Measurements from ENCODE around the gene PNPLA2.

The PNPLA2 gene

DNA sequence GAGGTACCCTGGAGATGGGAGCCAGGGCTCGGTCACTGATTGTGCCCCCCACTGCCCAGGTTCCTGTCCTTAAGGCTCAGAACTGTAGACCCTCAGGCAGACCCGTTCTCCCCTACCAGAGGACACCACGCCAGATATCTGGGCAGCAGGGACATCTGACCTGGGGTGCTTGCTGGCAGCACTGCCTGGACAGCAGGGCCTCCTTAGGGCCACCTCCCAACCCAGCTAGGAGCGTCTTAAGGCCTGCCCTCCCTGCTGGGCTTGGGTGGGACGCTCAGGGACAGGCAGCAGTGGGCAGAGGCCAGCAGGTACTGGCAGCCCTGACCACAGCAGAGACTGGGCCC lies 20.5 kb downstream of the PNPLA2 start:
- H3K4me1 ChIP-seq (ENCODE audit: control insufficient read depth in 1 of 2, insufficient read depth in 1 of 2, low read depth in 1 of 2, low read length in 1 of 2) = peaks cover 35 to 48% of the 10 kb centered on the region in 2 experiments
- peaks cover 27% of the 10 kb centered on the region for H3K27me3 ChIP-seq
- H3K36me3 ChIP-seq = peaks cover 46% of the 10 kb centered on the region
- no peak overlapping the region for H3K4me3 ChIP-seq (ENCODE audit: low read depth in 1 of 2, low read length in 1 of 2)
- H3K27ac ChIP-seq = no peak overlapping the region
- no peaks in the 10 kb centered on the region for H3K9me3 ChIP-seq
- TF ChIP-seq CTCF (IDR thresholded peaks at IDR 0.05) = no peak

DNA sequence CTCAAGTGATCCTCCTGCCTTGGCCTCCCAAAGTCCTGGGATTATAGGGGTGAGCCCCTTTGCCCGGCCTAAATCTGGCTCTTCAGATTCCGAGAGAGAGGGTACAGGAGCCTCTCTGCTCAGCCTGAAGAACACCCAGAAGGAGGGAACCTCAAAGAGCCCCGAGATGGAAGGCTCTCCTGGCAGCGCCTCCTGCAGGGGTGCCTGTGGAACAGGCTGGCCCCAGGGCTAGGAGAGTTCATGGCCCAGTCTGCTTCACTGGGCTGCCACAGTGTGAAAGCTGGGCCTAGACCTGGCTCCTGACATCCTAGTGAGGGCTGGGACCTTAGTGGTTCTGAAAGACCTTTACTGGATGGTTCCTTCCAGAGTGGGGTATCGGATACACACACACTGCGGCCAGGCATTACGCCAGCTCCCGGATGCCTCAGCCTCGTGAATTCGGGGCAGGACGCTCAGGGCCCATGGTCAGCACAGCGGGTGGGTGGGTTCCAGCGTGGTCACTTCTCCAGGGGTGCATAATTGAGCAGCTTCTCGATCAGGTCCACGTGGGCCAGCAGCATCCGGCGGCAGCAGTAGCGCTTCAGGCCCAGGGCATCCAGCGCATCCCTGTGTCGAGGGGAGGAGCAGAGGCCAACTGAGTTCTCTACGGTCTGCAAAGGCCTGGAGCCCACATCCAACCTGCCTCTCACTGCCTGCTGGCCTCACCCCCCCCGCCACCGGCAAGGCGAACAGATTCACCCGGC lies 21.3 kb downstream of the PNPLA2 start:
- H3K4me3 ChIP-seq (ENCODE audit: low read depth in 1 of 2, low read length in 1 of 2) = no peak overlapping the region
- H3K27me3 ChIP-seq = peaks cover 27% of the 10 kb centered on the region
- no peak for TF ChIP-seq CTCF (IDR thresholded peaks at IDR 0.05)
- no peak overlapping the region for H3K27ac ChIP-seq
- peaks cover 30 to 45% of the 10 kb centered on the region in 2 experiments for H3K4me1 ChIP-seq (ENCODE audit: control insufficient read depth in 1 of 2, insufficient read depth in 1 of 2, low read depth in 1 of 2, low read length in 1 of 2)
- no peaks in the 10 kb centered on the region for H3K9me3 ChIP-seq
- peaks cover 46% of the 10 kb centered on the region for H3K36me3 ChIP-seq

DNA sequence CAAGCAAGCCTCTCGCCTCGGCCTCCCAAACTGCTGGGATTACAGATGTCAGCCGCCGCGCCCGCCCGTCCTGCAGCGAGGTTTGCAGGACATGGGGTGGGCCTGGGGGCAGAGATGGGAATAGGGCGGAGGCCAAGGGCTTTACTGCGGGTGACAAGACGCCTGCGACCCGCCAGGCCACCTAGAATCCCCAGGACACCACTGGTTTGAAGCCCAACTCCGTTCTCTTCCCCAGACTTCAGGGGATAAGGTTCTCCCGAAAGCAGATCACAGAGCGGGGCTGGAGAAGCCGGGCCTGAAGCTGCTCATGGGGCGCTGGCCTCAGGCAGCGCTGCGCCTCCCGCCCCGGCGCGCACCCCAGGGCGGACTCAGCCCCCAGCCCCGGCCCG lies 23.3 kb downstream of the PNPLA2 start:
- no peak for TF ChIP-seq CTCF (IDR thresholded peaks at IDR 0.05)
- no peaks in the 10 kb centered on the region for H3K9me3 ChIP-seq
- H3K27ac ChIP-seq = peak overlapping the region; percentile 93
- peaks cover 37% of the 10 kb centered on the region for H3K36me3 ChIP-seq
- peak overlapping the region; percentile 71 to 75 for H3K4me3 ChIP-seq (ENCODE audit: low read depth in 1 of 2, low read length in 1 of 2)
- H3K27me3 ChIP-seq = peaks cover 43% of the 10 kb centered on the region
- H3K4me1 ChIP-seq (ENCODE audit: control insufficient read depth in 1 of 2, insufficient read depth in 1 of 2, low read depth in 1 of 2, low read length in 1 of 2) = peaks cover 29 to 42% of the 10 kb centered on the region in 2 experiments

DNA sequence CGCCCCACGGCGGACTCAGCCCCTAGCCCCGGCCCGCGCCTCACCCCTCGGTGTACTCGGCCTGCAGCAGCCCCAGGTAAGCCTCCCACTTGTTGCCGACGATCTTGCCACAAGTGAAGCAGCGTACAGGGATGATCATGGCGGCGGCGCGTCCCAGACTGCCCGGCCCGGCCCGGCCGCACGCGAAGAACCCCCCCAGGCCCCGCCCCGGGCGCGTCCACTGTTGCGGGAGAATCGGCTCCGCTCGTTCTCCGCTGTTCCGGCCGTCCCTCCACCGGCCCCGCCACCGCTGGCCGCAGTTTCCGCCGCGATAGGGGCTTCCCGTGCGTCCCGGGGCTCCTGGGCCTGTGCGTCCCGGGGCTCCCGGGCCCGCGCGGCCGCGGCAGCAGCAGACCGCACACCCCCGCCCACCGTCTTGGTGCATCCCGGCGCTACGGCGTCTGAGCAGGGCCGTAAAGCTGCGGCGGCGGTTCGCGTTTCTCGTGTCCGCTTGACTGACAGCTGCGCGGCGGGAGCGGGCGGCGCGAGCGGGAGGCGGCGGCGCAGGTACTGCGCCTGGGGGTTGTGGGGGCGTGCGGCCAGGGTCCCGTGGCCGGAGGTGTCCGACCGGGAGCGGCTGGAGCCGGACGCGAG lies 23.8 kb downstream of the PNPLA2 start, which contains the start of the genes POLR2L and TSPAN4:
TSS of gene POLR2L (minus strand) at position 160 of the 633 bp plus-strand sequence. CDS start at position 139, 21 bp downstream.
TSS of gene TSPAN4 (plus strand) at position 483 of the 633 bp plus-strand sequence. CDS start 7,453 bp downstream, outside the sequence.
- peaks cover 48% of the 10 kb centered on the region for H3K27me3 ChIP-seq
- peaks cover 31% of the 10 kb centered on the region for H3K36me3 ChIP-seq
- no peak for TF ChIP-seq CTCF (IDR thresholded peaks at IDR 0.05)
- peaks cover 29 to 42% of the 10 kb centered on the region in 2 experiments for H3K4me1 ChIP-seq (ENCODE audit: control insufficient read depth in 1 of 2, insufficient read depth in 1 of 2, low read depth in 1 of 2, low read length in 1 of 2)
- peak within 1 kb of the TSS; percentile 71 to 75 for H3K4me3 ChIP-seq (ENCODE audit: low read depth in 1 of 2, low read length in 1 of 2)
- H3K27ac ChIP-seq = peak within 1 kb of the TSS; percentile 93
- no peaks in the 10 kb centered on the region for H3K9me3 ChIP-seq

DNA sequence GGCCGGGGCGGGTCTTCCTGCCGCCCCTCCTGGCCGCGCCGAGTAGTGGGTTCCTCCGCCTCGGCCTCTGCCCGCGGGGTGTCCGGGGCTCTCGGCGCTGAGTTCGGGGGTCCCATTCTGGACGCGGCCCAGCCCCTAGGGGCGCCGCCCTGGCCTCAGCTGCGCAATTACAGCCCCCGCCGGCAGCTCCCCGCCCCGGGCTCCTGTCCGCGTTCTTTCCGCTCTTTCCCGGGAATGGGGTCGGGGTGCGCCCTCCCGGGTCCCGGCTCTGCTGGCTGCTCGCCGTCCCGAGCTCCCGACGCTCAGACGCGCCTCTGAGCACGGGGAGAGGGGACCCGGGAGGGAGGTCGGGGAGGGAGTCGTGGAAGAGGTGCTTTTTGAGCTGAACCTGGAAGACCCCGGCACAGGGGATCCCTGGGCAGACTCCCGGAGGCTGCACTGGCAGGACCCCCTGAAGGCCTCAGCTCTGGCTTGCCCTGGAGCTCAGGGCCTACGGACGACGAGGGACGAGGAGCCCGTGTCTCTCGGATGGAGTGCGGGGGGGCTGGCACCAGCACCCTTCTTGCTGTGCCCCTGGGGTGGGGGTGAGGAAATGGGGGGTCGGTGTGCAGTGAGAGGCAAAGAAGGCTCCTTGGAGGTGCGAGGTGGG lies 24.5 kb downstream of the PNPLA2 start:
- Histone ChIP-seq H3K36me3 (peaks cover 24% of the 10 kb centered on the region), H3K4me1 (ENCODE audit: control insufficient read depth in 1 of 2, insufficient read depth in 1 of 2, low read depth in 1 of 2, low read length in 1 of 2) (peaks cover 30 to 44% of the 10 kb centered on the region in 2 experiments), H3K27ac (no peak overlapping the region), H3K4me3 (ENCODE audit: low read depth in 1 of 2, low read length in 1 of 2) (peak overlapping the region; percentile 71 to 75), H3K9me3 (no peaks in the 10 kb centered on the region), H3K27me3 (peaks cover 55% of the 10 kb centered on the region)
- no peak for TF ChIP-seq CTCF (IDR thresholded peaks at IDR 0.05)

Data from neutrophil (primary cell).